Mucosa of stomach (tissue), 1 donor: ENCODE measurements around the gene RHEB.
"Not testable (repeated sequence)": the region's sequence is repeated elsewhere in the genome, so short reads cannot be mapped to it uniquely, and the experiment has no call there.

ENCODE experiments used
- H3K27me3 ChIP-seq: one replicate; pipeline ENCODE4 v1.7.0; 2013; ENCODE audit warnings: mild to moderate bottlenecking, low read length; ENCODE audit not compliant: control insufficient read depth, insufficient read depth
- H3K36me3 ChIP-seq: one replicate; pipeline ENCODE4 v1.7.0; 2013; ENCODE audit warnings: low read length; ENCODE audit not compliant: control insufficient read depth, insufficient read depth
- H3K4me1 ChIP-seq: one replicate; pipeline ENCODE4 v1.7.0; 2013; ENCODE audit warnings: mild to moderate bottlenecking, low read length; ENCODE audit not compliant: control insufficient read depth, insufficient read depth
- H3K4me3 ChIP-seq: one replicate; pipeline ENCODE4 v1.7.0; 2013; ENCODE audit warnings: low read length
- H3K9ac ChIP-seq: one replicate; pipeline ENCODE4 v1.7.0; 2013; ENCODE audit warnings: mild to moderate bottlenecking, low read length, moderate library complexity
- H3K9me3 ChIP-seq: one replicate; pipeline ENCODE4 v1.7.0; 2013; ENCODE audit warnings: mild to moderate bottlenecking, low read length, moderate library complexity; ENCODE audit not compliant: control insufficient read depth
- donor health status: Pancreatic carcinoma.

RHEB gene

GRCh38 chr7:151549083-151549482 lies 29.4 kb upstream of the RHEB start:
- H3K36me3 ChIP-seq: no peaks in the 10 kb centered on the region
- H3K4me1 ChIP-seq: peaks cover 9% of the 10 kb centered on the region
- H3K9me3 ChIP-seq: no peaks in the 10 kb centered on the region
- peaks cover 3% of the 10 kb centered on the region for H3K27me3 ChIP-seq
- H3K9ac ChIP-seq: no peak overlapping the region
- H3K4me3 ChIP-seq: no peak overlapping the region

GRCh38 chr7:151544183-151544582 lies 24.5 kb upstream of the RHEB start:
- Histone ChIP-seq H3K4me3 (no peak overlapping the region), H3K27me3 (peaks cover 3% of the 10 kb centered on the region), H3K4me1 (no peaks in the 10 kb centered on the region), H3K36me3 (no peaks in the 10 kb centered on the region), H3K9me3 (no peaks in the 10 kb centered on the region), H3K9ac (no peak overlapping the region)

DNA sequence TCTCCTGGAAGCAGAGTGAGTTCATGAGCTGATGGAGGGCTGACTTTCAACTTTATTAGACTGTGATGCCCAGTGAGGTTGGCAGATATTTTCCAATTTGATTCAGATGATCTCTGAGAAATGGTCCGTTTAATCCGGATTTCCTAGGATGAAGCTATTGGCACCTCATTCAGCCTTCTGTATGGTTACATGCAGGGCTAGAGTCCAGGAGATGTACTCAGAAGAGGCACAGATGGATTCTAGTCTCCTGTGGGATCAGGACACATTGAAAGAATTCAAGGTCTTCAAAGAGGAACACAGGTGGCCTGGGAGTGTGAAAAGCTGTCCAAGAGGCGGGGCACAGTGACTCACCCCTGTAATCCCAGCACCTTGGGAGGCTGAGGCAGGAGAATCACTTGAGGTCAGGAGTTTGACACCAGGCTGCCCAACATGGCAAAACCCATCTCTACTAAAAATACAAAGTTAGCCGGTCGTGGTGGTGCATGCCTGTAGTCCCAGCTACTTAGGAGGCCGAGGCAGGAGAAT lies 23.0 kb upstream of the RHEB start:
- H3K9ac ChIP-seq: no peak overlapping the region
- no peaks in the 10 kb centered on the region for H3K9me3 ChIP-seq
- H3K27me3 ChIP-seq: peaks cover 3% of the 10 kb centered on the region
- H3K4me1 ChIP-seq: no peaks in the 10 kb centered on the region
- H3K4me3 ChIP-seq: no peak overlapping the region
- no peaks in the 10 kb centered on the region for H3K36me3 ChIP-seq

GRCh38 chr7:151541709-151542499 lies 22.2 kb upstream of the RHEB start:
- H3K27me3 ChIP-seq: peaks cover 3% of the 10 kb centered on the region
- no peak overlapping the region for H3K4me3 ChIP-seq
- no peak overlapping the region for H3K9ac ChIP-seq

GRCh38 chr7:151540146-151540545 lies 20.5 kb upstream of the RHEB start:
- no peak overlapping the region for H3K9ac ChIP-seq
- H3K9me3 ChIP-seq: no peaks in the 10 kb centered on the region
- H3K36me3 ChIP-seq: no peaks in the 10 kb centered on the region
- H3K4me1 ChIP-seq: no peaks in the 10 kb centered on the region
- no peaks in the 10 kb centered on the region for H3K27me3 ChIP-seq
- H3K4me3 ChIP-seq: no peak overlapping the region

More at GRCh38 chr7:151541709-151542499, 22.2 kb upstream of the RHEB start:
- H3K4me1 ChIP-seq: no peaks in the 10 kb centered on the region
- H3K36me3 ChIP-seq: no peaks in the 10 kb centered on the region
- no peaks in the 10 kb centered on the region for H3K9me3 ChIP-seq

DNA sequence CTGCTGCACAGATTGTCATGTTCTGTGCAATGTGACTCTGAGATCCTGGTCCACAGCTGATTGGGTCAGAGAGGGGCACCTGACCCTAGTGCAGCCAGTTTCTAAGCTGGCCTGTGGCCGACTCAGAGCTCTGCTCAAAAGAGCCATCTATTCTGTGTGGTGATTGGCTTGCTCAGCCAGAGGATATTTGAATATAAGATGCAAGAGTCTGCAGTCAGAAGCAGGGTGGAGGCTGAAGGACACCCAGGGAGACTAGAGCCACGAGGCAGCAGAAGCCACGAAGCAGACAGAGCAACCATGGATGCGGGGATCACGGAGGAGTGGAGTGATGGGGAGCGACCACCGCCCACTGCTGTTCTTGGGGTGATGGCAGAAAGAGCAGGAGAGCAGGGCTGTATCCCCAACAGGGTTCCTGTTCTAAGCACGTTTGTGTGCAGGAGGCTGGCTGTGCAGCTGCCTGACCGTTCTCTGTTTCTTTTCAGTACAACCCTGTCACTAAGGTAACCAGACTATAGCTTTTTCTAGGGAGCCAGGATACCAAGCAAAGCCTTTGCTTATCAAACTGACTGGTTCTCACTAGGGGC lies 19.5 kb upstream of the RHEB start:
- Histone ChIP-seq H3K9me3 (no peaks in the 10 kb centered on the region), H3K4me1 (no peaks in the 10 kb centered on the region), H3K4me3 (no peak overlapping the region), H3K9ac (no peak overlapping the region), H3K36me3 (no peaks in the 10 kb centered on the region), H3K27me3 (no peaks in the 10 kb centered on the region)

DNA sequence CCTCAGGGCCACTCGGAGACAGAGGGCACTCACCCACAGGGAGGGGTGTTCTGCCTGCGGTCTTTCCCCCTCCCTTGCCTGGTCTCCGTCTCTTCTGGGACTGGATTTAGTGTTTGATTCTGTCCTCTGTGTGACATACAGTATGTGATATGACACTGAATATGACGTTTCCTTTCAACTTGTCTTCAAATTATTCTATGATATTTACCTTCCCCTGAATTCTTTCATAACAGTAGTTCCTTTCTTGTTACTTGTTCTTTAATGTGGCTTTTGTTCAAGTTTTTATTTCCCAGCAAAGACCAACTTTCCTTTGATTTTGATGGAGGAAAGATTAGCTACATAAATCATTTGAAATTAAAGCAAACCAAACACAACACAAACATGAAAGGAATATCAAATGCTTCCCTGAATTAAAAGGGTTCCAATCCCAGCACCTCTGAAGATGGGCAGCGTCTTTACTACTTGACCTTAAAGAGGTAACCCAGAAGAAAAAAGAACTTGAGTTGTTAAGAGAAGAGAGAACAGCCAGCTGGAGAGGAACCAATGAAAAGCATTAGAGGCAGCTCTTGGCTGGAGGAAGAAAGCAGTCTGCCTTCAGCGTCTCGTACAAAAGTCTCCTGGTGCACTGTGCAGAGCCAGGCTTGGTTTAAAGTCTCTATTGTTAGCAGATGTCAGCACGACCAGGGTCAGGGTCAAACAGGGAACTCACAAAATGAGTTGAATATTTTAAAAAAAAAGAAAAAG lies 18.3 kb upstream of the RHEB start:
- H3K36me3 ChIP-seq: no peaks in the 10 kb centered on the region
- no peaks in the 10 kb centered on the region for H3K4me1 ChIP-seq
- no peak overlapping the region for H3K9ac ChIP-seq
- H3K27me3 ChIP-seq: no peaks in the 10 kb centered on the region
- H3K4me3 ChIP-seq: no peak overlapping the region
- H3K9me3 ChIP-seq: no peaks in the 10 kb centered on the region

DNA sequence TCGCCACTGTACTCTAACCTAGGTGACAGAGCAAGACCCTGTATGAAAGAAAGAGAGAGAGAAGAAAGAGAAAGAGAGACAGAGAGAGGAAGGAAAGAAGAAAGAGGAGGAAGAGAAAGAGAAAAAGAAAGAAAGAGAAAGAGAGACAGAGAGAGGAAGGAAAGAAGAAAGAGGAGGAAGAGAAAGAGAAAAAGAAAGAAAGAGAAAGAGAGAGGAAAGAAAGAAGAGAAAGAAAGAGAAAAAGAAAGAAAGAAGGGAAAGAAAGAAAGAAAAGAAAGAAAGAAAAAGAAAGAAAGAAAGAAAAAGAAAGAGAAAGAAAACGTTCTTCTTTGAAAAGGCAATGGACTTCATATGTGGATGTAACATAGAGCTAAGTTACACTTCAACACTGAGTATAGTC lies 16.5 kb upstream of the RHEB start:
- H3K4me3 ChIP-seq, H3K9ac ChIP-seq, H3K4me1 ChIP-seq, H3K9me3 ChIP-seq, H3K27me3 ChIP-seq, H3K36me3 ChIP-seq: not testable (repeated sequence)

- Histone ChIP-seq H3K27me3 (no peaks in the 10 kb centered on the region), H3K4me1 (no peaks in the 10 kb centered on the region), H3K36me3 (no peaks in the 10 kb centered on the region), H3K4me3 (no peak overlapping the region), H3K9me3 (no peaks in the 10 kb centered on the region), H3K9ac (no peak overlapping the region)
These were observed 10.1 kb upstream of the RHEB start for GRCh38 chr7:151529842-151530241.

GRCh38 chr7:151524845-151525244 lies 5.2 kb upstream of the RHEB start:
- H3K4me3 ChIP-seq: no peak overlapping the region
- no peak overlapping the region for H3K9ac ChIP-seq
- H3K27me3 ChIP-seq: no peaks in the 10 kb centered on the region
- H3K36me3 ChIP-seq: no peaks in the 10 kb centered on the region
- H3K9me3 ChIP-seq: no peaks in the 10 kb centered on the region
- H3K4me1 ChIP-seq: peaks cover 8% of the 10 kb centered on the region

GRCh38 chr7:151524331-151524730 lies 4.6 kb upstream of the RHEB start:
- no peaks in the 10 kb centered on the region for H3K27me3 ChIP-seq
- no peak overlapping the region for H3K9ac ChIP-seq
- H3K36me3 ChIP-seq: no peaks in the 10 kb centered on the region
- H3K4me1 ChIP-seq: peaks cover 8% of the 10 kb centered on the region
- no peaks in the 10 kb centered on the region for H3K9me3 ChIP-seq
- H3K4me3 ChIP-seq: no peak overlapping the region
